SK-N-SH treated with all-trans-retinoic acid at 6 μM for 48 hours (cell line): ENCODE measurements around the gene RAB6A.

Source experiments
- ATAC-seq: fragments of 200-7000 bp; cut with Tn5 transposase; 3 replicates; pipeline ENCODE4 v1.9.1; 2020; ENCODE audit warnings: mild to moderate bottlenecking, moderate library complexity
- ARNTL ChIP-seq: fragments of 450-650 bp; formaldehyde crosslinking; IDR thresholded peaks from 2 replicates; pipeline ENCODE4 v1.5.0; 2020; ENCODE audit warnings: low read depth, mild to moderate bottlenecking, moderate library complexity, borderline replicate concordance
- BACH2 ChIP-seq: fragments of 250-450 bp; sonication (Bioruptor Pico); IDR thresholded peaks from 2 replicates; pipeline ENCODE4 v1.9.0; 2021; ENCODE audit warnings: mild to moderate bottlenecking, borderline replicate concordance
- CSDC2 ChIP-seq: fragments of 250-450 bp; sonication (Bioruptor Pico); IDR thresholded peaks from 2 replicates; pipeline ENCODE4 v1.5.0; 2020; ENCODE audit warnings: mild to moderate bottlenecking, moderate library complexity
- ESRRG ChIP-seq: fragments of 250-450 bp; sonication (Bioruptor Pico); IDR thresholded peaks from 2 replicates; pipeline ENCODE4 v1.6.1; 2021; ENCODE audit warnings: mild to moderate bottlenecking
- GLIS3 ChIP-seq: fragments of 250-450 bp; sonication (Bioruptor Pico); IDR thresholded peaks from 2 replicates; pipeline ENCODE4 v1.5.0; 2020; ENCODE audit warnings: mild to moderate bottlenecking, moderate library complexity
- ISL1 ChIP-seq: fragments of 250-450 bp; sonication (Bioruptor Pico); IDR thresholded peaks from 2 replicates; pipeline ENCODE4 v2.1.2; 2022; ENCODE audit warnings: mild to moderate bottlenecking, moderate library complexity
- OSR1 ChIP-seq: fragments of 250-450 bp; sonication (Bioruptor Pico); IDR thresholded peaks from 2 replicates; pipeline ENCODE4 v1.8.0; 2022; ENCODE audit warnings: moderate library complexity, mild to moderate bottlenecking, inconsistent platforms
- PATZ1 ChIP-seq: fragments of 250-450 bp; sonication (Bioruptor Pico); IDR thresholded peaks from 2 replicates; pipeline ENCODE4 v1.8.0; 2020; ENCODE audit warnings: mild to moderate bottlenecking, moderate library complexity, borderline replicate concordance
- POU6F1 ChIP-seq: fragments of 250-450 bp; sonication (Bioruptor Pico); IDR thresholded peaks from 2 replicates; pipeline ENCODE4 v1.8.0; 2021; ENCODE audit warnings: low read depth, mild to moderate bottlenecking, moderate library complexity, borderline replicate concordance
- PPARA ChIP-seq: fragments of 250-450 bp; sonication (Bioruptor Pico); IDR thresholded peaks from 2 replicates; pipeline ENCODE4 v1.5.0; 2020; ENCODE audit warnings: mild to moderate bottlenecking, borderline replicate concordance
- RARB ChIP-seq: fragments of 250-450 bp; sonication (Bioruptor Pico); IDR thresholded peaks from 2 replicates; pipeline ENCODE4 v1.8.0; 2021; ENCODE audit warnings: mild to moderate bottlenecking, moderate library complexity
- SNAI2 ChIP-seq: fragments of 250-450 bp; sonication (Bioruptor Pico); IDR thresholded peaks from 2 replicates; pipeline ENCODE4 v1.5.0; 2020; ENCODE audit warnings: mild to moderate bottlenecking, moderate library complexity
- TCF4 ChIP-seq: fragments of 250-450 bp; sonication (Bioruptor Pico); IDR thresholded peaks from 2 replicates; pipeline ENCODE4 v1.8.0; 2021; ENCODE audit warnings: mild to moderate bottlenecking, moderate library complexity, borderline replicate concordance
- TOX ChIP-seq: fragments of 250-450 bp; sonication (Bioruptor Pico); IDR thresholded peaks from 2 replicates; pipeline ENCODE4 v1.8.0; 2021; ENCODE audit warnings: mild to moderate bottlenecking, moderate library complexity, borderline replicate concordance
- ZC3H10 ChIP-seq: fragments of 250-450 bp; sonication (Bioruptor Pico); IDR thresholded peaks from 2 replicates; pipeline ENCODE4 v1.5.1; 2021; ENCODE audit warnings: mild to moderate bottlenecking, moderate library complexity
- ZFP30 ChIP-seq: fragments of 450-650 bp; formaldehyde crosslinking; IDR thresholded peaks from 2 replicates; pipeline ENCODE4 v1.5.0; 2022; ENCODE audit warnings: mild to moderate bottlenecking, moderate library complexity
- ZNF565 ChIP-seq: fragments of 450-650 bp; formaldehyde crosslinking; conservative IDR thresholded peaks from 2 replicates; pipeline ENCODE4 v1.5.0; 2020; ENCODE audit warnings: low read depth, mild to moderate bottlenecking, moderate library complexity
- ZNF70 ChIP-seq: fragments of 450-650 bp; formaldehyde crosslinking; IDR thresholded peaks from 2 replicates; pipeline ENCODE4 v1.5.0; 2020; ENCODE audit warnings: mild to moderate bottlenecking, moderate library complexity
- ZNF8 ChIP-seq: fragments of 450-650 bp; formaldehyde crosslinking; IDR thresholded peaks from 2 replicates; pipeline ENCODE4 v1.5.0; 2020; ENCODE audit warnings: mild to moderate bottlenecking, moderate library complexity
- TF ChIP-seq, protein P1 (sequence below): fragments of 250-450 bp; sonication (Bioruptor Pico); IDR thresholded peaks from 2 replicates; pipeline ENCODE4 v1.5.1; 2020; ENCODE audit warnings: low read depth, mild to moderate bottlenecking, moderate library complexity
- TF ChIP-seq, protein P2 (sequence below): fragments of 250-450 bp; sonication (Bioruptor Pico); IDR thresholded peaks from 2 replicates; pipeline ENCODE4 v1.5.0; 2020; ENCODE audit warnings: mild to moderate bottlenecking, moderate library complexity

Gene RAB6A

DNA sequence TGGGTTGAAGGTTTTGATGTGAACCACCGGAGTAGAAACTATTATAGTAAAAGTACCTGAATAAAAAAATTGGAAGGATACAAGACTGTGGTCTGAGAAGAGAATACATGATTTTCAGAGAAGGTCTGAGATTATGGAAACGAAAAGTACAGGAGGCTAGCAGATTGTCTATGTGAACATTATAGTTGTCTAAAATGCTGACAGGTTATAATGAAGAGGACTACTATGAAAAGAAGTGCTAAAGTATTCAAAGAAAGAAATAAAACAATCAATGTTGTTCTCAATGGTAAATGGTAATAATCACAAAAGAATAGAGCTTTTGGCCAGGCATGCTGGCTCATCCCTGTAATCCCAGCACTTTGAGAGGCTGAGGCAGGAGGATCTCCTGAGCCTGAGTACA is 34.0 kb downstream of the RAB6A start:
- ATAC-seq, result no peak
- TF ChIP-seq ZC3H10 (CRISPR knock-in tag) (no peak), ZFP30 (CRISPR knock-in tag) (no peak), RARB (CRISPR knock-in tag) (no peak), ISL1 (no peak), SNAI2 (no peak), ZNF8 (CRISPR knock-in tag) (no peak), PPARA (no peak), OSR1 (no peak), TCF4 (CRISPR knock-in tag) (no peak), POU6F1 (CRISPR knock-in tag) (no peak), ARNTL (CRISPR knock-in tag) (no peak), CSDC2 (no peak), ESRRG (CRISPR knock-in tag) (no peak), GLIS3 (no peak), ZNF565 (CRISPR knock-in tag) (no peak), BACH2 (CRISPR knock-in tag) (no peak), TOX (CRISPR knock-in tag) (no peak)
- TF ChIP-seq, protein P1, sequence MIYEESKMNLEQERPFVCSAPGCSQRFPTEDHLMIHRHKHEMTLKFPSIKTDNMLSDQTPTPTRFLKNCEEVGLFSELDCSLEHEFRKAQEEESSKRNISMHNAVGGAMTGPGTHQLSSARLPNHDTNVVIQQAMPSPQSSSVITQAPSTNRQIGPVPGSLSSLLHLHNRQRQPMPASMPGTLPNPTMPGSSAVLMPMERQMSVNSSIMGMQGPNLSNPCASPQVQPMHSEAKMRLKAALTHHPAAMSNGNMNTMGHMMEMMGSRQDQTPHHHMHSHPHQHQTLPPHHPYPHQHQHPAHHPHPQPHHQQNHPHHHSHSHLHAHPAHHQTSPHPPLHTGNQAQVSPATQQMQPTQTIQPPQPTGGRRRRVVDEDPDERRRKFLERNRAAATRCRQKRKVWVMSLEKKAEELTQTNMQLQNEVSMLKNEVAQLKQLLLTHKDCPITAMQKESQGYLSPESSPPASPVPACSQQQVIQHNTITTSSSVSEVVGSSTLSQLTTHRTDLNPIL (CRISPR knock-in tag), result no peak
- TF ChIP-seq, protein P2, sequence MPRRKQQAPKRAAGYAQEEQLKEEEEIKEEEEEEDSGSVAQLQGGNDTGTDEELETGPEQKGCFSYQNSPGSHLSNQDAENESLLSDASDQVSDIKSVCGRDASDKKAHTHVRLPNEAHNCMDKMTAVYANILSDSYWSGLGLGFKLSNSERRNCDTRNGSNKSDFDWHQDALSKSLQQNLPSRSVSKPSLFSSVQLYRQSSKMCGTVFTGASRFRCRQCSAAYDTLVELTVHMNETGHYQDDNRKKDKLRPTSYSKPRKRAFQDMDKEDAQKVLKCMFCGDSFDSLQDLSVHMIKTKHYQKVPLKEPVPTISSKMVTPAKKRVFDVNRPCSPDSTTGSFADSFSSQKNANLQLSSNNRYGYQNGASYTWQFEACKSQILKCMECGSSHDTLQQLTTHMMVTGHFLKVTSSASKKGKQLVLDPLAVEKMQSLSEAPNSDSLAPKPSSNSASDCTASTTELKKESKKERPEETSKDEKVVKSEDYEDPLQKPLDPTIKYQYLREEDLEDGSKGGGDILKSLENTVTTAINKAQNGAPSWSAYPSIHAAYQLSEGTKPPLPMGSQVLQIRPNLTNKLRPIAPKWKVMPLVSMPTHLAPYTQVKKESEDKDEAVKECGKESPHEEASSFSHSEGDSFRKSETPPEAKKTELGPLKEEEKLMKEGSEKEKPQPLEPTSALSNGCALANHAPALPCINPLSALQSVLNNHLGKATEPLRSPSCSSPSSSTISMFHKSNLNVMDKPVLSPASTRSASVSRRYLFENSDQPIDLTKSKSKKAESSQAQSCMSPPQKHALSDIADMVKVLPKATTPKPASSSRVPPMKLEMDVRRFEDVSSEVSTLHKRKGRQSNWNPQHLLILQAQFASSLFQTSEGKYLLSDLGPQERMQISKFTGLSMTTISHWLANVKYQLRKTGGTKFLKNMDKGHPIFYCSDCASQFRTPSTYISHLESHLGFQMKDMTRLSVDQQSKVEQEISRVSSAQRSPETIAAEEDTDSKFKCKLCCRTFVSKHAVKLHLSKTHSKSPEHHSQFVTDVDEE (CRISPR knock-in tag), result no peak

- no peak for TF ChIP-seq ZNF70 (CRISPR knock-in tag)
- TF ChIP-seq ARNTL (CRISPR knock-in tag), result no peak
- TF ChIP-seq TCF4 (CRISPR knock-in tag), result no peak
- no peak for TF ChIP-seq ISL1
- TF ChIP-seq, protein P1 (CRISPR knock-in tag), result no peak
- no peak for TF ChIP-seq PPARA
- TF ChIP-seq OSR1, result no peak
- no peak for TF ChIP-seq PATZ1 (CRISPR knock-in tag)
- peak; percentile 30; the same call in 1 of the 3 replicates for ATAC-seq
Measured at GRCh38 chr11:73717136-73717535, 43.7 kb downstream of the RAB6A start.

GRCh38 chr11:73716153-73717056 is 44.5 kb downstream of the RAB6A start:
- TF ChIP-seq, protein P1 (CRISPR knock-in tag), result peak; percentile 58; the same call in 1 of the 2 replicates
- TF ChIP-seq ISL1 (peak; percentile 26), CSDC2 (no peak), PATZ1 (CRISPR knock-in tag) (peak; percentile 68; the same call in 1 of the 2 replicates)
- peak; percentile 74 for ATAC-seq
